ENCODE results near the gene NLGN2. TPM values are rescaled to one million over a fixed set of nuclear protein-coding genes. Genes with fewer than 3 reads are reported as not detected.

NLGN2 gene
- total and polyA plus RNA-seq, 4 donors = 5.0 to 15.2 (median 8.2) TPM

GRCh38 chr17:7393613-7394451 lies 13.8 kb upstream of the NLGN2 start:
- Histone ChIP-seq H3K36me3 (ENCODE audit: control insufficient read depth in 4 of 4, insufficient read depth in 4 of 4, low read length in 4 of 4) (peaks cover 0 to 25% (median 16%) of the 10 kb centered on the region in 4 donors), H3K27ac (ENCODE audit: low read depth in 1 of 2, low read length in 1 of 2) (peak overlapping the region; percentile 79 to 99), H3K4me3 (peak overlapping the region; percentile 79), H3K4me1 (ENCODE audit: control insufficient read depth in 5 of 5, insufficient read depth in 5 of 5, low read length in 5 of 5) (peaks cover 0 to 13% (median 3%) of the 10 kb centered on the region in 5 donors), H3K9ac (ENCODE audit: insufficient read depth in 1 of 2, low read length in 2 of 2) (peak overlapping the region; percentile 49 to 61), H3K27me3 (ENCODE audit: control insufficient read depth in 3 of 3, insufficient read depth in 3 of 3, low read length in 2 of 3) (no peaks in the 10 kb centered on the region), H3K9me3 (ENCODE audit: control insufficient read depth in 4 of 4, insufficient read depth in 3 of 4, low read length in 3 of 4) (peaks cover 0 to 4% (median 0%) of the 10 kb centered on the region in 4 donors)
- TF ChIP-seq, protein P1, sequence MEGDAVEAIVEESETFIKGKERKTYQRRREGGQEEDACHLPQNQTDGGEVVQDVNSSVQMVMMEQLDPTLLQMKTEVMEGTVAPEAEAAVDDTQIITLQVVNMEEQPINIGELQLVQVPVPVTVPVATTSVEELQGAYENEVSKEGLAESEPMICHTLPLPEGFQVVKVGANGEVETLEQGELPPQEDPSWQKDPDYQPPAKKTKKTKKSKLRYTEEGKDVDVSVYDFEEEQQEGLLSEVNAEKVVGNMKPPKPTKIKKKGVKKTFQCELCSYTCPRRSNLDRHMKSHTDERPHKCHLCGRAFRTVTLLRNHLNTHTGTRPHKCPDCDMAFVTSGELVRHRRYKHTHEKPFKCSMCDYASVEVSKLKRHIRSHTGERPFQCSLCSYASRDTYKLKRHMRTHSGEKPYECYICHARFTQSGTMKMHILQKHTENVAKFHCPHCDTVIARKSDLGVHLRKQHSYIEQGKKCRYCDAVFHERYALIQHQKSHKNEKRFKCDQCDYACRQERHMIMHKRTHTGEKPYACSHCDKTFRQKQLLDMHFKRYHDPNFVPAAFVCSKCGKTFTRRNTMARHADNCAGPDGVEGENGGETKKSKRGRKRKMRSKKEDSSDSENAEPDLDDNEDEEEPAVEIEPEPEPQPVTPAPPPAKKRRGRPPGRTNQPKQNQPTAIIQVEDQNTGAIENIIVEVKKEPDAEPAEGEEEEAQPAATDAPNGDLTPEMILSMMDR (IDR thresholded peaks at IDR 0.05; ENCODE audit: control extremely low read depth, extremely low read depth) = no peak
- ATAC-seq (ENCODE audit: insufficient read depth, low FRiP score) (no peak), DNase-seq (peak in 2 of 3 donors; percentile 32 to 47)
- 5% methylated on average over 45 to 48 of the region's 48 CpGs for WGBS, 2 donors

DNA sequence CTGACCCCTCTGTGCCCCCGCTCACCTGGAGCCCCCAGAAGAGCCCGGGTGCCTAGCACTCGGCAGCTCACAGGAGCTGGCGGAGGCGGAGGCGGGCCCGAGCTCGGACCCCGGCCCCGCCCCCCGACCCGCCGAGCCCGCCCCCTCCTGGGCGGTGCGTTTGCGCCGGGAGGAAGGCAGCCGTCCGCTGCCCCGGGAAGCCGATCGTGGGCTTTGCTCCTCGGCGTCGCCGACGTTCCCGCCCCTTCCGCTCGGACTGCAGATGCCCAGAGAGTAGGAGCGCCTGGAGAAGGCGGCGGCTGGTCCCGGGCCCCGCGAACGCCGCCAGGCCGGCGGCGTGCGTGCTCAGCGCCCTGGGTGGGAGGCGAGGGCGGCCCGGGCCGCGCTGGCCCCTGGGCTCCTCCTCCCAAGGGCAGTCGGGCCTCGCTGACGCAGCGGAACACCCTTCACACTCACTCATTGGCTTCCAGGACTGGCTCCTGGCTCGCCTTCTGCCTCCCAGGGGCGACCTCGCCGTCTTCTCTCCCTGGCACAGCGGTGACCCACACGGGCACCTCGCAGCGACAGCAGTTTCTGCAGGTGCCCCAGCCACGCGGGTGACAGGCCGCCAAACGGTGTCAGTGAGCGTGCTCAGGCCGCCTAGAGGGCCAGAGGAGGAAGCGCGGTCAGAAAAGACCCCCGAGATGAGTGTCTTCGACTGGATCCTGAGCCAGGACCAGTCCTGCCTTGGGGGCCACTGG lies 13.0 kb upstream of the NLGN2 start, which contains the start of gene PLSCR3:
PLSCR3 (minus strand) TSS at position 74 of the 740 bp plus-strand sequence. CDS start 415 bp downstream, outside the sequence.
- Histone ChIP-seq H3K36me3 (ENCODE audit: control insufficient read depth in 4 of 4, insufficient read depth in 4 of 4, low read length in 4 of 4) (peaks cover 0 to 19% (median 12%) of the 10 kb centered on the region in 4 donors), H3K27me3 (ENCODE audit: control insufficient read depth in 3 of 3, insufficient read depth in 3 of 3, low read length in 2 of 3) (no peaks in the 10 kb centered on the region), H3K4me3 (peak within 1 kb of the TSS; percentile 79), H3K27ac (ENCODE audit: low read depth in 1 of 2, low read length in 1 of 2) (peak within 1 kb of the TSS; percentile 87 to 99), H3K4me1 (ENCODE audit: control insufficient read depth in 5 of 5, insufficient read depth in 5 of 5, low read length in 5 of 5) (peaks cover 0 to 13% (median 3%) of the 10 kb centered on the region in 5 donors), H3K9ac (ENCODE audit: insufficient read depth in 1 of 2, low read length in 2 of 2) (peak within 1 kb of the TSS; percentile 49 to 66), H3K9me3 (ENCODE audit: control insufficient read depth in 4 of 4, insufficient read depth in 3 of 4, low read length in 3 of 4) (peaks cover 0 to 4% (median 0%) of the 10 kb centered on the region in 4 donors)
- ATAC-seq (ENCODE audit: insufficient read depth, low FRiP score) = peak; percentile 93
- TF ChIP-seq, protein P1 (IDR thresholded peaks at IDR 0.05; ENCODE audit: control extremely low read depth, extremely low read depth) = no peak
- whole genome bisulfite sequencing, 2 donors = 0 to 1% methylated on average over 56 to 71 of the region's 71 CpGs
- peak; percentile 88 to 93 (median 91) for DNase-seq

DNA sequence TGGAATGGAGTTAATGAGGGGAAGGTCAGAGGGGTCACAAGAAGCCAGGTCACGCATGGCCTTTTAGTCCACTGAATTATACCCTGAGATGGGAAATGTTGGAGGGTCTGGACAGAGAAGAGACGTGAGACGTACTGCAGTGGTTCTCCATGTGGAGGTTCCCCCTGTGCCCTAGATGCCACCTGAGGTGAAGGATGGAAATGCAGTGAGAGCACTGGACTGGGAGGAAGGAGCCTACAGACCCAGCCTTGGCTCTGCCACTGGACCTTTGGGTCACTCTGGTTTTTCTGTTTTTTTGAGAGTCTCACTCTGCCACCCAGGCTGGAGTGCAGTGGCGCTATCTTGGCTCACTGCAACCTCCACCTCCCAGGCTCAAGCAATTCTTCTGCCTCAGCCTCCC lies 11.5 kb upstream of the NLGN2 start:
- DNase-seq (no peak), ATAC-seq (ENCODE audit: insufficient read depth, low FRiP score) (no peak)
- WGBS, 2 donors = 90 to 91% methylated on average over 4 of the region's 4 CpGs

More for the DNA sequence above, 11.5 kb upstream of the NLGN2 start:
- peaks cover 0 to 5% (median 3%) of the 10 kb centered on the region in 4 donors for H3K36me3 ChIP-seq (ENCODE audit: control insufficient read depth in 4 of 4, insufficient read depth in 4 of 4, low read length in 4 of 4)
- no peak overlapping the region for H3K9ac ChIP-seq (ENCODE audit: insufficient read depth in 1 of 2, low read length in 2 of 2)
- H3K27me3 ChIP-seq (ENCODE audit: control insufficient read depth in 3 of 3, insufficient read depth in 3 of 3, low read length in 2 of 3) = no peaks in the 10 kb centered on the region
- H3K9me3 ChIP-seq (ENCODE audit: control insufficient read depth in 4 of 4, insufficient read depth in 3 of 4, low read length in 3 of 4) = no peaks in the 10 kb centered on the region
- H3K4me3 ChIP-seq = no peak overlapping the region
- H3K4me1 ChIP-seq (ENCODE audit: control insufficient read depth in 5 of 5, insufficient read depth in 5 of 5, low read length in 5 of 5) = peaks cover 0 to 13% (median 3%) of the 10 kb centered on the region in 5 donors
- TF ChIP-seq, protein P1 (IDR thresholded peaks at IDR 0.05; ENCODE audit: control extremely low read depth, extremely low read depth) = no peak
- no peak overlapping the region for H3K27ac ChIP-seq (ENCODE audit: low read depth in 1 of 2, low read length in 1 of 2)
